ENCODE results near the gene NFIX. TPM values are rescaled to one million over a fixed set of nuclear protein-coding genes. Genes with fewer than 3 reads are reported as not detected.

NFIX gene
- total RNA-seq, 1 donor from 2014 or later: 118 TPM

DNA sequence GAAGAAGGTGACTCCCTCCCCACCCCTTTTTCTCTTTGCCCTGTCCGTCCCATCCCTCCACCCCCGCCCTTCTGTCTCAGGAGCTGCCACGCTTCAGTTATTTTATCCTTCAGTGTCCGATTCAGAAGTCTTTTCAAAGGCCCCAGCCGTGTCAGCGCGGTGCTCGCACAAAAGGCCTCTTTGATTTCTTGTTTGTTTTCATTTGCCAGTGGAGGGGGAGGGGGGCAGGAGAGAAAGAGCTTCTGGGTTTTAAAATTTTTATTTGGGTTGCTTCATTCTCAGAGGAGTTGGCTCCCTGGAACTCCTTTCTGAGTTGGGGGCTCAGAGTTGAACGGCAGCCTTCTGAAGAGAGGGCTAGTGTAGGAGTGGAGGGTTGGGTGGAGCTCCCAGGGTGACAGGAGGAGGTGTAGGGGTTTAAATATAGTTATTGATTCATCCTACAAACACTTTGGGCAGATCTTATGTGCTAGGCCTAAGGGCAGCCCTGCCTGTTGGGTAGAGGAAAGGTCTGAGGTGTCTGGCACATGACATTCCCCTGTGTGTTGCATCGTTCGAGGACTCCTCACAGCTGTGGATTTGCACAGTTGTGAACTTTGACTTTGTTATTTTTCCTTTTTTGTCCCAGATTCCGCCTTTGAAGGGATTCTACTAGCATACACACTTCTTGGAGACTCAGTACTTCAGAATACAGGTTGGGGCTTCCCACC is 36.8 kb downstream of the NFIX start:
- H3K27ac ChIP-seq (replicated peaks): peak overlapping the region; percentile 94
- H3K4me1 ChIP-seq: peaks cover 98% of the 10 kb centered on the region
- no peaks in the 10 kb centered on the region for H3K27me3 ChIP-seq (ENCODE audit: low read depth)
- DNase-seq: no peak
- H3K9me3 ChIP-seq (replicated peaks): no peaks in the 10 kb centered on the region
- TF ChIP-seq, protein P1, sequence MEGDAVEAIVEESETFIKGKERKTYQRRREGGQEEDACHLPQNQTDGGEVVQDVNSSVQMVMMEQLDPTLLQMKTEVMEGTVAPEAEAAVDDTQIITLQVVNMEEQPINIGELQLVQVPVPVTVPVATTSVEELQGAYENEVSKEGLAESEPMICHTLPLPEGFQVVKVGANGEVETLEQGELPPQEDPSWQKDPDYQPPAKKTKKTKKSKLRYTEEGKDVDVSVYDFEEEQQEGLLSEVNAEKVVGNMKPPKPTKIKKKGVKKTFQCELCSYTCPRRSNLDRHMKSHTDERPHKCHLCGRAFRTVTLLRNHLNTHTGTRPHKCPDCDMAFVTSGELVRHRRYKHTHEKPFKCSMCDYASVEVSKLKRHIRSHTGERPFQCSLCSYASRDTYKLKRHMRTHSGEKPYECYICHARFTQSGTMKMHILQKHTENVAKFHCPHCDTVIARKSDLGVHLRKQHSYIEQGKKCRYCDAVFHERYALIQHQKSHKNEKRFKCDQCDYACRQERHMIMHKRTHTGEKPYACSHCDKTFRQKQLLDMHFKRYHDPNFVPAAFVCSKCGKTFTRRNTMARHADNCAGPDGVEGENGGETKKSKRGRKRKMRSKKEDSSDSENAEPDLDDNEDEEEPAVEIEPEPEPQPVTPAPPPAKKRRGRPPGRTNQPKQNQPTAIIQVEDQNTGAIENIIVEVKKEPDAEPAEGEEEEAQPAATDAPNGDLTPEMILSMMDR (IDR thresholded peaks at IDR 0.05; ENCODE audit: borderline replicate concordance): no peak
- H3K36me3 ChIP-seq: no peaks in the 10 kb centered on the region
- no peak overlapping the region for H3K4me3 ChIP-seq
- intact Hi-C loops (cut with micrococcal nuclease): no loop called here

DNA sequence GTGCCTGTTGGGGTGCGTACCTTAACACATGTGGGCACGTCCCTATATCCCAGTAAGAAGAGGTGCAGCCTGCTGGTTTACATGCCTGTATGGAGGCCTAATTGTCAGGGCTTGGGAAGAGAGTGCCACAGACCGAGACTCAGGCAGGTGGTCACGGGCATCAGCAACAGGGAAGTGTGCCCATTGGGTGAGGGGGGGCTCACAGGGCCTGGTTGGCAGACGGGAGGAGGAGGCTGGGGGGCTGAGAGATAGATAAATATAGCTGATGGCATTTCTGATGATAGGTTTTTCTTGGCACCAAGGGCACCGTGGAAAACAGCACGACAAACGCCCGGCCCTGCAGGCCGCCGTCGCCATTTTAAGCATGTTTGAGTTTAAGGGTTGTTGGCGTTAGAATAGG is 37.6 kb downstream of the NFIX start:
- H3K27me3 ChIP-seq (ENCODE audit: low read depth): no peaks in the 10 kb centered on the region
- intact Hi-C loops (cut with micrococcal nuclease): no loop called here
- peaks cover 98% of the 10 kb centered on the region for H3K4me1 ChIP-seq
- DNase-seq: no peak
- H3K36me3 ChIP-seq: no peaks in the 10 kb centered on the region
- H3K9me3 ChIP-seq (replicated peaks): no peaks in the 10 kb centered on the region
- peak overlapping the region; percentile 94 for H3K27ac ChIP-seq (replicated peaks)
- TF ChIP-seq, protein P1 (IDR thresholded peaks at IDR 0.05; ENCODE audit: borderline replicate concordance): no peak
- H3K4me3 ChIP-seq: no peak overlapping the region

DNA sequence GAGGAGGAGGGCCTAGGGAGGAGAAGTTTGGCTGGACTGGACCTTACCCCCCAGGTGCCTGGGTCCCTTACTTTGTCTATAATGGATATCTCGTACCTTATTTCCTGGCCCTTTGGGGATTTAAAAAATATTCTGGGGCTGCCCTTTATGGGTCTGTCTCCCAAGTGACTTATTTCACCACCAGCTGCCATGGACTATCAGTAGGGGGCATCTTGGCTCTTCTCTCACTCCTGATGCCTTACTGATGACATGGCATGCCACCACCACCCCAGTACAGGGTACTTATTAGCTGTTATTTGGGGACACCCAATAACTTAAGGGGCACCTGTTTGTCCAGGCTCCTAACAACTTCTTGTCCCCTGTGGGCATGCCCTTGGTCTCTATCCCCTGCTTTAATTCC is 38.0 kb downstream of the NFIX start:
- Histone ChIP-seq H3K4me1 (peaks cover 98% of the 10 kb centered on the region), H3K27me3 (ENCODE audit: low read depth) (no peaks in the 10 kb centered on the region), H3K36me3 (no peaks in the 10 kb centered on the region), H3K27ac (replicated peaks) (peak overlapping the region; percentile 94), H3K4me3 (no peak overlapping the region), H3K9me3 (replicated peaks) (no peaks in the 10 kb centered on the region)
- intact Hi-C loops (cut with micrococcal nuclease): no loop called here
- TF ChIP-seq, protein P1 (IDR thresholded peaks at IDR 0.05; ENCODE audit: borderline replicate concordance): peak; percentile 21
- no peak for DNase-seq

DNA sequence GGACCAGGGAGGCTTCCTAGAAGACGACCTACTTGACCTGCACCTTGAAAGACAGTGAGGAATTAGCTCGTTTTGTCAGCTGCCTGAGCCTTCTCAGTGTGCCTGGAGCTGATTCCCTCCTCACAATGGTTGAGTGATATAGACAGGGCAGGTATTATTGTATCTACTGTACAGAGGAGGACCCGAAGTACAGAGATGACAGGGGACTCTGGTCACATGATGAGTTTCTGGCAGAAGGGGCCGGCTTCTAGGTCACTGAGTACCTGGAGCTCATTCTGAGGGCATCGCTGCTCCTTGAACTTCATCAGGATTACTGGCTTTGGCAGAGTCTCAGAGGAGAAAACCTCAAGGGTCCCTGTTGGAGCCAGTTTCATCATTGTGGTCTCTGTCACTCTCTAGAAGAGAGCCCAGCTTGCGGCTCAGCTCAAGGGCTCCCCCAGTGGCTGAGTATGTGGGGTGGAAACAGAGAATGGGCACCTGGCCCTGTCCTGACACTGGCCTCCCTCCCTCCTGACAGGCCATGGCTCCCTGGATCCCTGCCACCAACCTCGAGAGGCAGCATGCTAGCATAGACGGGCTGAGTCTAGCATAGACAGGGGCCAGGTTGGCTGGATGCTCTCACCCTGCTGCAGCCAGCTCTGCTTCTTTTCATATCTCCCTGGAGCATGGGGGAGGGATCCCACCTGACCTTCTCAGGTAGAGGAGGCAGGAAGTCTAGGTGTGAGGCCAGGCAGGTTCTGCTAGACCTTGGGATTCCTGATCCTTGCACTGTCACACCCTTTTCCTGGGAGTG is 38.7 kb downstream of the NFIX start:
- no peak overlapping the region for H3K4me3 ChIP-seq
- peaks cover 98% of the 10 kb centered on the region for H3K4me1 ChIP-seq
- no peaks in the 10 kb centered on the region for H3K36me3 ChIP-seq
- H3K27ac ChIP-seq (replicated peaks): peak overlapping the region; percentile 94
- DNase-seq: peak; percentile 86
- H3K27me3 ChIP-seq (ENCODE audit: low read depth): no peaks in the 10 kb centered on the region
- TF ChIP-seq, protein P1 (IDR thresholded peaks at IDR 0.05; ENCODE audit: borderline replicate concordance): peak; percentile 85
- intact Hi-C loops (cut with micrococcal nuclease): no loop called here
- no peaks in the 10 kb centered on the region for H3K9me3 ChIP-seq (replicated peaks)

DNA sequence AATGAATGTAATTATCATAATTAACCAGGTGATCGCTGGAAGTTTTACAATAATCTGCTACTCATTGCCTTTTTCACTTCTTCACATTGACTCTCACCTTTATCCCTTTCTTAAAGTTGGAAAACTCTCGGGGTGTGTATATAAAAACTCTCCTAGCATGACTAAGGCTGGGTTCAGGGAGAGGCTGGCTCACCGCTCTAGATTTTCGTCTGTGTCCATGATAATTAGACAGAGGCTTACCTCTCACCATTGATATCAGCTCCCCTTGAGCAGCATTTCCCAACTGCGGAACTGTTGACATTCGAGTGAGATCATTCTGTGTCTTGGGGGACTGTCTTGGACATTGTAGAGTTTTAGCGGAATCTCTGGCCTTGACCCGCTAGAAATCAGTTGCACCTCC is 39.4 kb downstream of the NFIX start:
- no peaks in the 10 kb centered on the region for H3K9me3 ChIP-seq (replicated peaks)
- H3K27ac ChIP-seq (replicated peaks): peak overlapping the region; percentile 94
- H3K27me3 ChIP-seq (ENCODE audit: low read depth): no peaks in the 10 kb centered on the region
- no peak overlapping the region for H3K4me3 ChIP-seq
- H3K4me1 ChIP-seq: peaks cover 98% of the 10 kb centered on the region
- H3K36me3 ChIP-seq: no peaks in the 10 kb centered on the region
- no peak for DNase-seq
- TF ChIP-seq, protein P1 (IDR thresholded peaks at IDR 0.05; ENCODE audit: borderline replicate concordance): no peak
- intact Hi-C loops (cut with micrococcal nuclease): no loop called here

Data from left ventricle myocardium inferior (tissue), 1 donor.